GM23338 (cell line): ENCODE results near the gene CTDSP2.

Experiments used
- CREB1 ChIP-seq: fragments of 250-450 bp; sonication (Bioruptor Pico); IDR thresholded peaks from 2 replicates; pipeline ENCODE4 v1.5.0; 2020; ENCODE audit warnings: low read depth, mild to moderate bottlenecking, moderate library complexity
- EZH2 ChIP-seq: fragments of 200-600 bp; sonication (generic); IDR thresholded peaks from one replicate; pipeline ENCODE4 v1.8.0; 2017; ENCODE audit warnings: antibody characterized with exemption, mild to moderate bottlenecking, low read depth; ENCODE audit not compliant: unreplicated experiment
- EZH2phosphoT487 ChIP-seq: fragments of 200-600 bp; sonication (generic); IDR thresholded peaks from one replicate; pipeline ENCODE4 v1.8.1; 2018; ENCODE audit warnings: antibody characterized with exemption; ENCODE audit not compliant: unreplicated experiment
- JUNB ChIP-seq: IDR thresholded peaks from one replicate; pipeline ENCODE4 v1.6.1; 2016; ENCODE audit warnings: antibody characterized with exemption; ENCODE audit not compliant: unreplicated experiment
- NANOG ChIP-seq: IDR thresholded peaks from 2 replicates; pipeline ENCODE4 v1.6.1; 2016; ENCODE audit warnings: antibody characterized with exemption, borderline replicate concordance
- POLR2AphosphoS5 ChIP-seq: IDR thresholded peaks from 2 replicates; pipeline ENCODE4 v1.6.1; 2016; ENCODE audit warnings: antibody characterized with exemption, low read depth
- STAT1 ChIP-seq: IDR thresholded peaks from one replicate; pipeline ENCODE4 v1.6.1; 2016; ENCODE audit warnings: antibody characterized with exemption; ENCODE audit not compliant: unreplicated experiment
- ZNF114 ChIP-seq: fragments of 250-450 bp; sonication (Bioruptor Pico); IDR thresholded peaks from 2 replicates; pipeline ENCODE4 v1.5.0; 2020; ENCODE audit warnings: mild to moderate bottlenecking, moderate library complexity
- ZNF331 ChIP-seq: fragments of 250-450 bp; sonication (Bioruptor Pico); IDR thresholded peaks from 2 replicates; pipeline ENCODE4 v1.5.0; 2020; ENCODE audit warnings: low read depth, mild to moderate bottlenecking, moderate library complexity
- TF ChIP-seq, protein P1 (sequence below), 2 experiments: fragments of 200-600 bp in 1 of 2; sonication (generic) in 1 of 2; conservative IDR thresholded peaks; 2 replicates each; pipeline versions ENCODE4 v1.5.1 to v1.6.1; 2016 to 2017; ENCODE audit warnings: antibody characterized with exemption in 2 of 2, low read depth in 2 of 2, mild to moderate bottlenecking in 2 of 2, moderate library complexity in 1 of 2
- TF ChIP-seq, protein P2 (sequence below): IDR thresholded peaks from one replicate; pipeline ENCODE4 v1.6.1; 2018; ENCODE audit warnings: antibody characterized with exemption; ENCODE audit not compliant: unreplicated experiment
- TF ChIP-seq, protein P3 (sequence below): IDR thresholded peaks from 2 replicates; pipeline ENCODE4 v1.6.1; 2016; ENCODE audit warnings: antibody characterized with exemption

DNA sequence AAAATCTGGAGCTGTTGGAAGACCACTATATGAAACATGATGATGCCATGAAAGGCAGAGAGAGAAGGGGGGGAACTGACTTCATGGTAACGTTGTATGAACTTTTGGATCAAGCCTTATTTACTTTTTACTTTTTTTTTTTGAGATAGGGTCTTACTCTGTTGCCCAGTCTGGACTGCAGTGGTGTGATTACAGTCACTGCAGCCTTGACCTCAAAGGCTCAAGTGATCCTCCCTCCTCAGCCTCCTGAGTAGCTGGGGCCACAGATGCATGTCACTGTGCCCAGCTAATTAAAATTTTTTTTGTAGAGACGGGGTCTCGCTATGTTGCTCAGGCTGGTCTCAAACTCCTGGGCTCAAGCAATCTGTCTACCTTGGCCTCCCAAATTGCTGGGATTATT is 31.3 kb upstream of the CTDSP2 start:
- TF ChIP-seq, protein P1, sequence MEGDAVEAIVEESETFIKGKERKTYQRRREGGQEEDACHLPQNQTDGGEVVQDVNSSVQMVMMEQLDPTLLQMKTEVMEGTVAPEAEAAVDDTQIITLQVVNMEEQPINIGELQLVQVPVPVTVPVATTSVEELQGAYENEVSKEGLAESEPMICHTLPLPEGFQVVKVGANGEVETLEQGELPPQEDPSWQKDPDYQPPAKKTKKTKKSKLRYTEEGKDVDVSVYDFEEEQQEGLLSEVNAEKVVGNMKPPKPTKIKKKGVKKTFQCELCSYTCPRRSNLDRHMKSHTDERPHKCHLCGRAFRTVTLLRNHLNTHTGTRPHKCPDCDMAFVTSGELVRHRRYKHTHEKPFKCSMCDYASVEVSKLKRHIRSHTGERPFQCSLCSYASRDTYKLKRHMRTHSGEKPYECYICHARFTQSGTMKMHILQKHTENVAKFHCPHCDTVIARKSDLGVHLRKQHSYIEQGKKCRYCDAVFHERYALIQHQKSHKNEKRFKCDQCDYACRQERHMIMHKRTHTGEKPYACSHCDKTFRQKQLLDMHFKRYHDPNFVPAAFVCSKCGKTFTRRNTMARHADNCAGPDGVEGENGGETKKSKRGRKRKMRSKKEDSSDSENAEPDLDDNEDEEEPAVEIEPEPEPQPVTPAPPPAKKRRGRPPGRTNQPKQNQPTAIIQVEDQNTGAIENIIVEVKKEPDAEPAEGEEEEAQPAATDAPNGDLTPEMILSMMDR (conservative IDR thresholded peaks at IDR 0.05; ENCODE audit: low read depth in 2 of 2) = no peak
- TF ChIP-seq, protein P2, sequence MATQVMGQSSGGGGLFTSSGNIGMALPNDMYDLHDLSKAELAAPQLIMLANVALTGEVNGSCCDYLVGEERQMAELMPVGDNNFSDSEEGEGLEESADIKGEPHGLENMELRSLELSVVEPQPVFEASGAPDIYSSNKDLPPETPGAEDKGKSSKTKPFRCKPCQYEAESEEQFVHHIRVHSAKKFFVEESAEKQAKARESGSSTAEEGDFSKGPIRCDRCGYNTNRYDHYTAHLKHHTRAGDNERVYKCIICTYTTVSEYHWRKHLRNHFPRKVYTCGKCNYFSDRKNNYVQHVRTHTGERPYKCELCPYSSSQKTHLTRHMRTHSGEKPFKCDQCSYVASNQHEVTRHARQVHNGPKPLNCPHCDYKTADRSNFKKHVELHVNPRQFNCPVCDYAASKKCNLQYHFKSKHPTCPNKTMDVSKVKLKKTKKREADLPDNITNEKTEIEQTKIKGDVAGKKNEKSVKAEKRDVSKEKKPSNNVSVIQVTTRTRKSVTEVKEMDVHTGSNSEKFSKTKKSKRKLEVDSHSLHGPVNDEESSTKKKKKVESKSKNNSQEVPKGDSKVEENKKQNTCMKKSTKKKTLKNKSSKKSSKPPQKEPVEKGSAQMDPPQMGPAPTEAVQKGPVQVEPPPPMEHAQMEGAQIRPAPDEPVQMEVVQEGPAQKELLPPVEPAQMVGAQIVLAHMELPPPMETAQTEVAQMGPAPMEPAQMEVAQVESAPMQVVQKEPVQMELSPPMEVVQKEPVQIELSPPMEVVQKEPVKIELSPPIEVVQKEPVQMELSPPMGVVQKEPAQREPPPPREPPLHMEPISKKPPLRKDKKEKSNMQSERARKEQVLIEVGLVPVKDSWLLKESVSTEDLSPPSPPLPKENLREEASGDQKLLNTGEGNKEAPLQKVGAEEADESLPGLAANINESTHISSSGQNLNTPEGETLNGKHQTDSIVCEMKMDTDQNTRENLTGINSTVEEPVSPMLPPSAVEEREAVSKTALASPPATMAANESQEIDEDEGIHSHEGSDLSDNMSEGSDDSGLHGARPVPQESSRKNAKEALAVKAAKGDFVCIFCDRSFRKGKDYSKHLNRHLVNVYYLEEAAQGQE = no peak
- TF ChIP-seq POLR2AphosphoS5 (no peak), CREB1 (CRISPR knock-in tag) (no peak), EZH2 (no peak), STAT1 (no peak), EZH2phosphoT487 (no peak), JUNB (no peak), NANOG (no peak), ZNF114 (no peak), ZNF331 (CRISPR knock-in tag) (no peak)
- TF ChIP-seq, protein P3, sequence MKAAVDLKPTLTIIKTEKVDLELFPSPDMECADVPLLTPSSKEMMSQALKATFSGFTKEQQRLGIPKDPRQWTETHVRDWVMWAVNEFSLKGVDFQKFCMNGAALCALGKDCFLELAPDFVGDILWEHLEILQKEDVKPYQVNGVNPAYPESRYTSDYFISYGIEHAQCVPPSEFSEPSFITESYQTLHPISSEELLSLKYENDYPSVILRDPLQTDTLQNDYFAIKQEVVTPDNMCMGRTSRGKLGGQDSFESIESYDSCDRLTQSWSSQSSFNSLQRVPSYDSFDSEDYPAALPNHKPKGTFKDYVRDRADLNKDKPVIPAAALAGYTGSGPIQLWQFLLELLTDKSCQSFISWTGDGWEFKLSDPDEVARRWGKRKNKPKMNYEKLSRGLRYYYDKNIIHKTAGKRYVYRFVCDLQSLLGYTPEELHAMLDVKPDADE = no peak
